H9 (cell line): ENCODE results near the gene DCBLD1. TPM values are rescaled to one million over a fixed set of nuclear protein-coding genes. Genes with fewer than 3 reads are reported as not detected.

ENCODE experiments used
- DNase-seq: peaks from one replicate; pipeline ENCODE4 v3.0.0-alpha.2; 2017
- H2AFZ ChIP-seq: one replicate; pipeline ENCODE4 v1.6.1; 2013; ENCODE audit warnings: mild to moderate bottlenecking, low read length, control low read depth, moderate library complexity
- H2AK5ac ChIP-seq: 2 replicates; pipeline ENCODE4 v1.6.1; 2013; ENCODE audit warnings: low read length, control low read depth, mixed read lengths; ENCODE audit not compliant: insufficient read length
- H2BK120ac ChIP-seq: one replicate; pipeline ENCODE4 v1.6.1; 2013; ENCODE audit warnings: low read depth, mild to moderate bottlenecking, low read length, control low read depth, inconsistent platforms; ENCODE audit not compliant: poor library complexity, severe bottlenecking
- H2BK12ac ChIP-seq: 2 replicates; pipeline ENCODE4 v1.6.1; 2013; ENCODE audit warnings: low read length, control low read depth, mixed read lengths, low read depth; ENCODE audit not compliant: insufficient read length
- H2BK15ac ChIP-seq: 2 replicates; pipeline ENCODE4 v1.6.1; 2013; ENCODE audit warnings: low read depth, low read length, control low read depth
- H2BK20ac ChIP-seq: one replicate; pipeline ENCODE4 v1.6.1; 2013; ENCODE audit warnings: low read depth, mild to moderate bottlenecking, low read length, control low read depth, inconsistent platforms; ENCODE audit not compliant: poor library complexity, severe bottlenecking
- H2BK5ac ChIP-seq: 2 replicates; pipeline ENCODE4 v1.6.1; 2013; ENCODE audit warnings: low read length, control low read depth, mixed read lengths; ENCODE audit not compliant: insufficient read length
- H3K14ac ChIP-seq: 2 replicates; pipeline ENCODE4 v1.6.1; 2013; ENCODE audit warnings: low read length, control low read depth; ENCODE audit not compliant: insufficient read depth
- H3K18ac ChIP-seq: 2 replicates; pipeline ENCODE4 v1.6.1; 2013; ENCODE audit warnings: low read depth, mild to moderate bottlenecking, mixed read lengths, low read length, control low read depth; ENCODE audit not compliant: insufficient read length
- H3K23ac ChIP-seq: 2 replicates; pipeline ENCODE4 v1.6.1; 2013; ENCODE audit warnings: low read length, control low read depth, mixed read lengths, low read depth; ENCODE audit not compliant: insufficient read length
- H3K23me2 ChIP-seq: 2 replicates; pipeline ENCODE4 v1.6.1; 2013; ENCODE audit warnings: low read depth, mild to moderate bottlenecking, mixed read lengths, low read length, control low read depth; ENCODE audit not compliant: insufficient read length, poor library complexity, severe bottlenecking
- H3K27ac ChIP-seq: 2 replicates; pipeline ENCODE4 v1.5.1; 2013; ENCODE audit warnings: low read length, control low read depth, mixed read lengths, low read depth; ENCODE audit not compliant: insufficient read length
- H3K27me3 ChIP-seq: 2 replicates; pipeline ENCODE4 v1.6.1; 2013; ENCODE audit warnings: low read length, control low read depth, inconsistent platforms; ENCODE audit not compliant: insufficient read depth
- H3K4ac ChIP-seq: 2 replicates; pipeline ENCODE4 v1.6.1; 2013; ENCODE audit warnings: low read depth, mild to moderate bottlenecking, control low read depth, inconsistent platforms, low read length, moderate library complexity
- H3K4me1 ChIP-seq: 2 replicates; pipeline ENCODE4 v1.6.1; 2013; ENCODE audit warnings: low read length, control low read depth, inconsistent platforms; ENCODE audit not compliant: insufficient read depth
- H3K4me2 ChIP-seq: 2 replicates; pipeline ENCODE4 v1.6.1; 2013; ENCODE audit warnings: low read length, control low read depth, mixed read lengths; ENCODE audit not compliant: insufficient read length, insufficient read depth
- H3K56ac ChIP-seq: 2 replicates; pipeline ENCODE4 v1.6.1; 2013; ENCODE audit warnings: low read depth, mild to moderate bottlenecking, mixed read lengths, low read length, control low read depth; ENCODE audit not compliant: insufficient read length
- H3K79me1 ChIP-seq: 2 replicates; pipeline ENCODE4 v1.6.1; 2013; ENCODE audit warnings: low read depth, mild to moderate bottlenecking, moderate library complexity, low read length, control low read depth, inconsistent platforms; ENCODE audit not compliant: insufficient read depth, poor library complexity, severe bottlenecking
- H3K79me2 ChIP-seq: 2 replicates; pipeline ENCODE4 v1.6.1; 2013; ENCODE audit warnings: low read length, control low read depth, inconsistent platforms; ENCODE audit not compliant: insufficient read depth
- H3K9ac ChIP-seq: 2 replicates; pipeline ENCODE4 v1.6.1; 2013; ENCODE audit warnings: low read length, control low read depth, mixed read lengths; ENCODE audit not compliant: insufficient read length; ENCODE audit errors: extremely low read depth
- H3K9me3 ChIP-seq: one replicate; pipeline ENCODE4 v1.6.1; 2013; ENCODE audit warnings: low read depth, low read length, inconsistent platforms; ENCODE audit not compliant: control insufficient read depth
- H3T11ph ChIP-seq: one replicate; pipeline ENCODE4 v1.6.1; 2013; ENCODE audit warnings: mild to moderate bottlenecking, low read length, control low read depth, inconsistent platforms
- H4K20me1 ChIP-seq: one replicate; pipeline ENCODE4 v1.6.1; 2013; ENCODE audit not compliant: control insufficient read depth, insufficient read length, insufficient read depth
- H4K5ac ChIP-seq: 2 replicates; pipeline ENCODE4 v1.6.1; 2013; ENCODE audit warnings: low read depth, mild to moderate bottlenecking, mixed read lengths, low read length, control low read depth; ENCODE audit not compliant: insufficient read length
- H4K8ac ChIP-seq: replicated peaks from 2 replicates; pipeline ENCODE4 v1.6.1; 2013; ENCODE audit warnings: low read length, control low read depth, mixed read lengths, low read depth; ENCODE audit not compliant: insufficient read length
- H4K91ac ChIP-seq: 2 replicates; pipeline ENCODE4 v1.6.1; 2013; ENCODE audit warnings: low read depth, mild to moderate bottlenecking, moderate library complexity, mixed read lengths, low read length, control low read depth; ENCODE audit not compliant: insufficient read length
- H3K27ac Mint-ChIP-seq, 3 experiments: 2 replicates in 2 of 3; 3 replicates in 1 of 3; pipeline ENCODE4 v1.8.0; 2020 to 2021; ENCODE audit warnings: mixed read lengths in 3 of 3, mild to moderate bottlenecking in 1 of 3, moderate library complexity in 1 of 3
- H3K27me3 Mint-ChIP-seq: 2 replicates; pipeline ENCODE4 v1.8.0; 2021; ENCODE audit warnings: low read depth, mild to moderate bottlenecking, moderate library complexity, mixed read lengths
- H3K36me3 Mint-ChIP-seq, 3 experiments: 2 replicates in 2 of 3; 3 replicates in 1 of 3; pipeline ENCODE4 v1.8.0; 2020 to 2021; ENCODE audit warnings: low read depth in 3 of 3, mixed read lengths in 3 of 3; ENCODE audit not compliant: insufficient read depth in 1 of 3
- H3K4me1 Mint-ChIP-seq, 2 experiments: 2 replicates each; pipeline ENCODE4 v1.8.0; 2020; ENCODE audit warnings: mixed read lengths in 2 of 2
- H3K4me3 Mint-ChIP-seq, 2 experiments: 2 replicates in 1 of 2; 3 replicates in 1 of 2; pipeline ENCODE4 v1.8.0; 2020 to 2021; ENCODE audit warnings: mild to moderate bottlenecking in 2 of 2, mixed read lengths in 2 of 2, moderate library complexity in 1 of 2
- H3K9me3 Mint-ChIP-seq, 2 experiments: 2 replicates in 1 of 2; 3 replicates in 1 of 2; pipeline ENCODE4 v1.8.0; 2020; ENCODE audit warnings: mild to moderate bottlenecking in 2 of 2, mixed read lengths in 2 of 2, moderate library complexity in 1 of 2
- WGBS: extraction: QIAGEN DNeasy Blood & Tissue Kit; methylation state at CpG from one replicate; pipeline ENCODE4 v1.1.7; 2013; ENCODE audit warnings: missing lambda C conversion rate, low lambda C conversion rate, mixed read lengths; ENCODE audit not compliant: insufficient read length; ENCODE audit errors: extremely low coverage; 5-methylcytosine and 5-hydroxymethylcytosine counted together
- total RNA-seq: library from RNA; stranded (reverse); gene quantifications from 2 replicates; pipeline ENCODE4 v1.2.1, GENCODE V29; 2021
- TF ChIP-seq, protein P1 (sequence below): fragments of 200-600 bp; sonication (generic); conservative IDR thresholded peaks from 3 replicates; pipeline ENCODE4 v1.8.0; 2021; ENCODE audit warnings: antibody characterized with exemption, mild to moderate bottlenecking

Gene DCBLD1
- total RNA-seq, 1 experiment from 2014 or later: 10.1 TPM

DNA sequence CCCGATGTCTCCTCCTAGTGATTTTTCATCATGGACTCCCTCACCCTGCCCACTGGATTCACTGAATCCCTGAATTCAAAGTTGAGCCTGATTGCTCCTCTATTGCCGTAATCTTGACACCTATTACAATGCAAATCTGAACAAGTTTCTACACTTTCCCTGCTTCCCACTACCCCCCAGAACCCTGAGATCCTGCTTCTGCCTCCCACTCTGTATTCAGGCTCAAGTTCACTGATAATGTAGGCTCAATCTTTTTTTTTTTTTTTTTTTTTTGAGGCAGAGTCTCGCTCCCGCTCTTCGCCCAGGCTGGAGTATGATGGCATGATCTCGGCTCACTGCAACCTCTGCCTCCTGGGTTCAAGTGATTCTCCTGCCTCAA is 3.6 kb upstream of the DCBLD1 start:
- Histone ChIP-seq H3K14ac (no peak overlapping the region), H4K8ac (no peak overlapping the region), H3K27me3 (peaks cover 11% of the 10 kb centered on the region; the same call in 1 of the 2 replicates), H2AFZ (no peak overlapping the region), H3K79me1 (no peaks in the 10 kb centered on the region), H2BK20ac (no peak overlapping the region), H3K27ac (no peak overlapping the region), H3K4ac (no peak overlapping the region), H3K4me2 (no peak overlapping the region), H3K4me1 (no peaks in the 10 kb centered on the region; the same call in 1 of the 2 replicates), H4K91ac (no peak overlapping the region), H4K5ac (no peak overlapping the region), H3K18ac (no peak overlapping the region), H2BK120ac (no peak overlapping the region), H3K9ac (no peak overlapping the region), H3K23me2 (peaks cover 5% of the 10 kb centered on the region), H4K20me1 (no peaks in the 10 kb centered on the region), H3K79me2 (no peaks in the 10 kb centered on the region), H2BK12ac (no peak overlapping the region), H3K9me3 (no peaks in the 10 kb centered on the region), H2AK5ac (no peak overlapping the region), H3K23ac (no peak overlapping the region), H3T11ph (no peak overlapping the region), H2BK5ac (no peak overlapping the region), H3K56ac (no peak overlapping the region), H2BK15ac (no peak overlapping the region)
- no peaks in the 10 kb centered on the region; a peak in 1 of 5 replicates for H3K9me3 Mint-ChIP-seq
- TF ChIP-seq, protein P1, sequence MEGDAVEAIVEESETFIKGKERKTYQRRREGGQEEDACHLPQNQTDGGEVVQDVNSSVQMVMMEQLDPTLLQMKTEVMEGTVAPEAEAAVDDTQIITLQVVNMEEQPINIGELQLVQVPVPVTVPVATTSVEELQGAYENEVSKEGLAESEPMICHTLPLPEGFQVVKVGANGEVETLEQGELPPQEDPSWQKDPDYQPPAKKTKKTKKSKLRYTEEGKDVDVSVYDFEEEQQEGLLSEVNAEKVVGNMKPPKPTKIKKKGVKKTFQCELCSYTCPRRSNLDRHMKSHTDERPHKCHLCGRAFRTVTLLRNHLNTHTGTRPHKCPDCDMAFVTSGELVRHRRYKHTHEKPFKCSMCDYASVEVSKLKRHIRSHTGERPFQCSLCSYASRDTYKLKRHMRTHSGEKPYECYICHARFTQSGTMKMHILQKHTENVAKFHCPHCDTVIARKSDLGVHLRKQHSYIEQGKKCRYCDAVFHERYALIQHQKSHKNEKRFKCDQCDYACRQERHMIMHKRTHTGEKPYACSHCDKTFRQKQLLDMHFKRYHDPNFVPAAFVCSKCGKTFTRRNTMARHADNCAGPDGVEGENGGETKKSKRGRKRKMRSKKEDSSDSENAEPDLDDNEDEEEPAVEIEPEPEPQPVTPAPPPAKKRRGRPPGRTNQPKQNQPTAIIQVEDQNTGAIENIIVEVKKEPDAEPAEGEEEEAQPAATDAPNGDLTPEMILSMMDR: no peak
- no peak for DNase-seq
- peaks cover 28 to 39% of the 10 kb centered on the region in 2 experiments for H3K4me1 Mint-ChIP-seq
- H3K4me3 Mint-ChIP-seq: no peak overlapping the region
- H3K27ac Mint-ChIP-seq: no peak overlapping the region
- WGBS: no CpG with 5 or more reads among the region's 6 CpGs
- peaks cover 20% of the 10 kb centered on the region for H3K27me3 Mint-ChIP-seq
- no peaks in the 10 kb centered on the region; a peak in 1 of 7 replicates for H3K36me3 Mint-ChIP-seq
